Muscle of arm (tissue), 12 donors: ENCODE results near the gene GC. TPM values are rescaled to one million over a fixed set of nuclear protein-coding genes. Genes with fewer than 3 reads are reported as not detected.
"Not testable (repeated sequence)": the region's sequence is repeated elsewhere in the genome, so short reads cannot be mapped to it uniquely, and the experiment has no call there.

Experiments
- DNase-seq: peaks from one replicate; pipeline ENCODE4 v3.0.0-alpha.2; 2013
- polyA plus RNA-seq, 12 donors: library from polyadenylated mRNA; unstranded; fragments of 120-200 nt; gene quantifications; one replicate each; pipeline ENCODE4 v1.2.1, GENCODE V29; 2013; ENCODE audit not compliant: insufficient read length in 12 of 12

GC gene
- polyA plus RNA-seq, 12 donors: 0.14 to 11.8 (median 0.60) TPM; not detected in 7

GRCh38 chr4:71769434-71769833, 14.4 kb downstream of the GC start:
- DNase-seq: no peak

DNA sequence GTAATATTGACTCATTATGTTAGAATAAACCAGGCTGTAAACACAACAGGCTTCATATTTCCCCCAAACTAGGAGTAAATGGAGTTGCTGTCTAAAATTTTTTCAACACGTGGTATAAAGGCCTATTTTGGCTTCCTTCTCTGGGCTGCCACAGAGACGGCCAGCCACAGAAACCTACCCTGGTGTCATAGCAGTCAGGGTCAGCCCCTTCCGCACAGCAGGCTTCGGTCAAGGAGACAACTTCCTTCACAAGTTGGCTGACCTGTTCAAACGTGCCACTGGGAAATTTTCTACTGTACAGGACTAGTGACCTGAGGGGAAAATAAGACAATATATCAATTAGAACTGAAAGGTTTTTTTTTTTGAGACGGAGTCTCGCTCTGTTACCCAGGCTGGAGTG, 15.8 kb downstream of the GC start:
- no peak for DNase-seq

- DNase-seq: no peak
Observed at GRCh38 chr4:71765821-71766383, 18.0 kb downstream of the GC start.

- peak; percentile 6 for DNase-seq
Observed at GRCh38 chr4:71765350-71765749, 18.5 kb downstream of the GC start.

- DNase-seq: no peak
Observed at GRCh38 chr4:71752383-71753042, 31.4 kb downstream of the GC start.

GRCh38 chr4:71749008-71749594, 34.8 kb downstream of the GC start:
- DNase-seq: no peak

- no peak for DNase-seq
Observed at GRCh38 chr4:71746379-71746778, 37.5 kb downstream of the GC start.

DNA sequence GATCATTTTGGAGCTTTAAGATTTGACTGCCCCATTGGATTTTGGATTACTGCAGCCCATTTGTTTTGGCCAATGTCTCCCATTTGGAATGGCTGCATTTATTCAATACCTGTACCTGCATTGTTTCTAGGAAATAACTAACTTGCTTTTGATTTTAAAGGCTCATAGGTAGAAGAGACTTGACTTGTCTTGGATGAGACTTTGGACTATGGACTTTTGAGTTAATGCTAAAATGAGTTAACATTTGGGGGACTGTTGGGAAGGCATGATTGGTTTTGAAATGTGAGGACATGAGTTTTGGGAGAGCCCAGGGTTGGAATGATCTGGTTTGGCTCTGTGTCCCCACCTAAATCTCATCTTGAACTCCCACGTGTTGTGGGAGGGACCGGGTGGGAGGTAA, 45.1 kb downstream of the GC start:
- DNase-seq: not testable (repeated sequence)

DNA sequence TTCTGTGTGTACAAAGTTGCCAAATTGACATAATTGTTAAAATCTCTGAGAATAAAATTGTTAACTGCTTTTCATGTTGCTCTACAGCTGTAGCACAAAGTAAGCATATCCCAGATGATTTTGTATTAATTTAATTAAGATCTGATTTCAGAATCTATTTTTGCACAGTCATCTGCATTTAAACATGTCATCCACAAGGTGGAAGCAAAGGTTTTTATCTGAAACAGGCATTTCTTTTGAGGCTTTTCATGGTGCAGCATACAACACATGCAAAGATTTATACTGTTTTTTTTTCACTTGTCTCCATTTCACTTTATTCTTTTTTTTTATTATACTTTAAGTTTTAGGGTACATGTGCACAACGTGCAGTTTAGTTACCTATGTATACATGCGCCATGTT, 51.2 kb downstream of the GC start:
- DNase-seq: peak; percentile 4

- DNase-seq: no peak
Observed at GRCh38 chr4:71732066-71732465, 51.8 kb downstream of the GC start.

DNA sequence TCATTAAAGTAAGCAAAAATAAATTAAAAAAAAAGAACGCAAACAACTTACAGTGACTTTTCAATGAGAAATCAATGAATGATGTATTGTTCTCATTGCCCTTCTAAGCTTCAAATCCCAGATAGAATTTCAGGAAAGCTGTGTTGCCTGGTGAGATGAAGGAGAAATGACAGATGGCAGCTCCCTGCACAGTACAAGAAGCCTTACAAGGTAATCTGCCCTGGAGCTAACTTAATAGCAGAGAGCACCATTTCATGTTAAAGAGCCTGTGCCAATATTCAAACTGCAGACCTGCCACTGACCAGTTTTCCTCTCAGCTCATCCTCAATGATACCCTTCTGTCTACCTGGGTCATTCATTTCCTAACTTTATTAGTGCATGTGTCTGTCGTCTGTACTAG, 54.0 kb downstream of the GC start:
- no peak for DNase-seq

- DNase-seq: peak; percentile 52
Observed at GRCh38 chr4:71713611-71714203, 70.2 kb downstream of the GC start.

DNA sequence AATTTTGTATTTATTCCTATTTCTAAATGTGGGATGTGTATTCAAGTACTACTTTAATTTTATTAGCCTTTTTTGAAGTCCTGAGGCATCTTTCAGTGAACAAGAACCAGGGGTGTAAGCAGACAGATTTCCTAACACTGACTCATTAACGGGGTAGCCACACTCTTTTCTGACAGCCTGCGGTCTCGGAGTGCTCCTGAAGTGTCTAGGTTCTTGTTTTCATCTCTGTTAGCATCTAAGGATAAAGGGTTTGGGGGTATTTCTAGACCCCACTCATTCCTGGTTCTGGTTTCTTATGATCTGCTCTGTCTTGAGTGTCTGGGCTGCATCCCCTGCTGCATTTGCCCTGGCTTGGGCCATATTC, 71.9 kb downstream of the GC start:
- no peak for DNase-seq

- no peak for DNase-seq
Observed at GRCh38 chr4:71711044-71711984, 72.6 kb downstream of the GC start.

- no peak for DNase-seq
Observed at GRCh38 chr4:71709961-71710360, 73.9 kb downstream of the GC start.

GRCh38 chr4:71698141-71698540, 85.7 kb downstream of the GC start:
- DNase-seq: no peak

- DNase-seq: no peak
Observed at GRCh38 chr4:71697031-71697430, 86.8 kb downstream of the GC start.

DNA sequence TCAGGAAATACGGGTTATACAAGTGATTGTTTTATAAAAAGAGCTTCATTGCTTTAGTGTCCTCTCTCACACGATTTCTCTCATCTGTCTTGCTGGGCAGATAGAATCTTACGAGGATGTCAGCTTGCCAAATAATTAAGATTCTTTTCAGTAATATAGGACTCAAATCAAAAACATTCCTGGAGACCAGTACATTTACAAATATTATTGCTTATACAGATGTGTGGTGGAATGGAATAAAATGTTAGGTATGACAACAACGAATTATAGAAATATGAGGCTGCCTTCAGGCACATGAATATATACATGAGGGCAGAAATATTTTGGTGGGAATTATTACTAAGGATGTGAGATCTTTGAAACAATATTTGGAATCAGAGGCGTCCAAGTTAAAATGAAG, 88.9 kb downstream of the GC start:
- DNase-seq: no peak

DNA sequence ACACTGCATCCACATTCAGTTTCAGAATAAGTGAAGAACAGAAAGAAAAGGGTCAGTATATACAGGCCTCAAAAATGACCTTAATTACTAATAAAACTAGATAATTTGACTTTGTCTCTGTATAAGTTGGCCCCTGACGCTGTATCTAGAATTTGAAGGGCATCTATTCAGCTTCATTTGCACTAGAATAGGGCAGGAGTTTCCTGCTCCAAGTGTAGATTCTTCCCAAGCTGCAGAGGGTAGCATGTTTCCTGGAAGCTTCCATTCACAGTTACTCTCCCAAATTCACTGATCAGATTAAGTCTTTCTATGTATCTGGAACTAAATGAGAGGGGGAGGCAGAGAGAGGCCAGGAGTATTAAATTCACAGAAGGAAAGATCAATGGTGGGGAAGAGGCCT, 90.9 kb downstream of the GC start:
- DNase-seq: no peak

DNA sequence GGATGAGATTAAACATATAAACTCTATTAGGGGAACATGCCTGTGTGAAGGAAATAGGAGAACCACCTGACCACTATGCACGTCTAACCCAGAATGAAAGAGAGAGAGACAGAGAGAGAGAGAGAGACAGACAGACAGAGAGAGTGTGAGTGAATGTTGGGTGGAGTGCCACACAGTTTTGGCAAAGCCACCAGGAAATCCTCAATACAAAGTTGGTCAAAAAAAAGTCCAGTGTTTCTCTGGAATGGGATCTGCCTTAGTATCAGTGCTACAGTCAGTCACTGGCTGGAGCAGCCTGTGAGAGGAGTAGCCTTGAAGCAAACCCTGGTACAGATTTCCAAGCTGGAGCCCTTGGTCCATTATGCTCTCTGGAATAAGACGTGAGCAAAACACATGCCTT, 91.7 kb downstream of the GC start:
- DNase-seq: no peak
